Measurements from ENCODE around the gene TRMT44.

The TRMT44 gene

GRCh38 chr4:8434251-8435073 is 6.1 kb upstream of the TRMT44 start:
- DNase-seq (ENCODE audit: low read depth in 2 of 2) = no peak

- no peak for DNase-seq (ENCODE audit: low read depth in 2 of 2)
These were observed 4.9 kb upstream of the TRMT44 start for GRCh38 chr4:8435656-8436121.

- no peak for DNase-seq (ENCODE audit: low read depth in 2 of 2)
These were observed 3.3 kb upstream of the TRMT44 start for GRCh38 chr4:8437281-8437680.

GRCh38 chr4:8438743-8439142 is 1.8 kb upstream of the TRMT44 start:
- DNase-seq (ENCODE audit: low read depth in 2 of 2) = no peak

- no peak for DNase-seq (ENCODE audit: low read depth in 2 of 2)
These were observed 1.4 kb upstream of the TRMT44 start for GRCh38 chr4:8439168-8439567.

- DNase-seq (ENCODE audit: low read depth in 2 of 2) = no peak
These were observed 574 bp upstream of the TRMT44 start for GRCh38 chr4:8439914-8440491.

GRCh38 chr4:8441499-8442091 is 1.0 kb downstream of the TRMT44 start:
- DNase-seq (ENCODE audit: low read depth in 2 of 2) = no peak

- DNase-seq (ENCODE audit: low read depth in 2 of 2) = no peak
These were observed 2.2 kb downstream of the TRMT44 start for GRCh38 chr4:8442596-8443358.

- no peak for DNase-seq (ENCODE audit: low read depth in 2 of 2)
These were observed 3.2 kb downstream of the TRMT44 start for GRCh38 chr4:8443801-8444200.

- DNase-seq (ENCODE audit: low read depth in 2 of 2) = no peak
These were observed 5.5 kb downstream of the TRMT44 start for GRCh38 chr4:8446122-8446521.

- DNase-seq (ENCODE audit: low read depth in 2 of 2) = no peak
These were observed 11.0 kb downstream of the TRMT44 start for GRCh38 chr4:8451440-8452182.

GRCh38 chr4:8453957-8454356 is 13.4 kb downstream of the TRMT44 start:
- no peak for DNase-seq (ENCODE audit: low read depth in 2 of 2)

- DNase-seq (ENCODE audit: low read depth in 2 of 2) = no peak
These were observed 17.2 kb downstream of the TRMT44 start for GRCh38 chr4:8457646-8458252.

- DNase-seq (ENCODE audit: low read depth in 2 of 2) = no peak
These were observed 19.4 kb downstream of the TRMT44 start for GRCh38 chr4:8459867-8460445.

- DNase-seq (ENCODE audit: low read depth in 2 of 2) = no peak
These were observed 20.5 kb downstream of the TRMT44 start for GRCh38 chr4:8461086-8461485.

- DNase-seq (ENCODE audit: low read depth in 2 of 2) = no peak
These were observed 21.0 kb downstream of the TRMT44 start for GRCh38 chr4:8461616-8462015.

- no peak for DNase-seq (ENCODE audit: low read depth in 2 of 2)
These were observed 23.2 kb downstream of the TRMT44 start for GRCh38 chr4:8463811-8464210.

GRCh38 chr4:8464381-8464780 is 23.8 kb downstream of the TRMT44 start:
- no peak for DNase-seq (ENCODE audit: low read depth in 2 of 2)

- no peak for DNase-seq (ENCODE audit: low read depth in 2 of 2)
These were observed 25.3 kb downstream of the TRMT44 start for GRCh38 chr4:8465615-8466611.
